Measurements from ENCODE around the gene TSPAN10. TPM values are rescaled to one million over a fixed set of nuclear protein-coding genes. Genes with fewer than 3 reads are reported as not detected.

The TSPAN10 gene
- total RNA-seq = 1 to 10 TPM in 2 of 5 donors, under 1 TPM in 3; 0.58 to 1.5 (median 0.66) TPM
- 0.48 TPM for total RNA-seq (2013)
- total RNA-seq = 0 to 2.3 (median 0.59) reads per million in 29 experiments

- ATAC-seq (replicated peaks in 1 of 4) (peak; percentile 92 to 96 (median 94)), DNase-seq (peak; percentile 50 to 91 (median 72))
- Mint-ChIP-seq H3K4me1 (peaks cover 12 to 31% (median 29%) of the 10 kb centered on the region in 3 donors), H3K27me3 (no peaks in the 10 kb centered on the region), H3K36me3 (peaks cover 3% of the 10 kb centered on the region), H3K27ac (peak within 1 kb of the TSS; percentile 88), H3K9me3 (no peaks in the 10 kb centered on the region), H3K4me3 (peak within 1 kb of the TSS; percentile 85 to 94 (median 94))
- Histone ChIP-seq H3K27me3 (replicated peaks in 1 of 2; ENCODE audit: control insufficient read depth in 2 of 2, extremely low read depth in 1 of 2, insufficient read depth in 2 of 2, low read length in 1 of 2) (no peaks in the 10 kb centered on the region), H3K4me1 (ENCODE audit: control insufficient read depth in 1 of 2, extremely low read depth in 1 of 2, insufficient read depth in 2 of 2, low read length in 2 of 2) (peaks cover 10 to 30% of the 10 kb centered on the region in 2 experiments), H3K9me3 (no peaks in the 10 kb centered on the region), H3K4me3 (ENCODE audit: control insufficient read depth in 1 of 2, extremely low read depth in 1 of 2, low read length in 1 of 2) (peak within 1 kb of the TSS; percentile 87 to 92), H3K27ac (ENCODE audit: low read length) (peak within 1 kb of the TSS; percentile 39), H3K36me3 (ENCODE audit: control insufficient read depth in 2 of 2, extremely low read depth in 1 of 2, insufficient read depth in 1 of 2, low read length in 1 of 2) (peaks cover 0 to 3% of the 10 kb centered on the region in 2 donors)
- ChIA-PET CTCF (no interaction called here), POLR2A (no interaction called here)
- WGBS (ENCODE audit: insufficient coverage) = 0% methylated on average over 48 of the region's 77 CpGs
Measured at GRCh38 chr17:81636505-81637288, at the start of gene TSPAN10, which contains the start of gene NPLOC4. TSS of gene TSPAN10 (plus strand) at chr17:81637196. CDS start at chr17:81642413, 5,217 bp downstream. TSS of gene NPLOC4 (minus strand) at chr17:81637112. CDS start at chr17:81636930, 182 bp downstream.

- no peaks in the 10 kb centered on the region for H3K4me1 ChIP-seq (ENCODE audit: control insufficient read depth in 1 of 2, extremely low read depth in 1 of 2, insufficient read depth in 2 of 2, low read length in 2 of 2)
- 100% methylated on average over 1 of the region's 5 CpGs for WGBS (ENCODE audit: insufficient coverage)
- H3K9me3 Mint-ChIP-seq = no peaks in the 10 kb centered on the region
- no peaks in the 10 kb centered on the region for H3K27me3 ChIP-seq (replicated peaks in 1 of 2; ENCODE audit: control insufficient read depth in 2 of 2, extremely low read depth in 1 of 2, insufficient read depth in 2 of 2, low read length in 1 of 2)
- no peak overlapping the region for H3K4me3 ChIP-seq (ENCODE audit: control insufficient read depth in 1 of 2, extremely low read depth in 1 of 2, low read length in 1 of 2)
- H3K27ac Mint-ChIP-seq = no peak overlapping the region
- no peaks in the 10 kb centered on the region for H3K4me1 Mint-ChIP-seq
- peaks cover 39% of the 10 kb centered on the region for H3K36me3 Mint-ChIP-seq
- H3K4me3 Mint-ChIP-seq = no peak overlapping the region
- ChIA-PET POLR2A (no interaction called here), CTCF (no interaction called here)
- peaks cover 21 to 76% of the 10 kb centered on the region in 2 donors for H3K36me3 ChIP-seq (ENCODE audit: control insufficient read depth in 2 of 2, extremely low read depth in 1 of 2, insufficient read depth in 1 of 2, low read length in 1 of 2)
- DNase-seq (no peak), ATAC-seq (replicated peaks in 1 of 4) (no peak)
- no peak overlapping the region for H3K27ac ChIP-seq (ENCODE audit: low read length)
- no peaks in the 10 kb centered on the region for H3K27me3 Mint-ChIP-seq
- no peaks in the 10 kb centered on the region for H3K9me3 ChIP-seq
Measured at GRCh38 chr17:81589612-81590011, 47.4 kb upstream of the TSPAN10 start.

- Histone ChIP-seq H3K4me3 (ENCODE audit: control insufficient read depth in 1 of 2, extremely low read depth in 1 of 2, low read length in 1 of 2) (no peak overlapping the region), H3K4me1 (ENCODE audit: control insufficient read depth in 1 of 2, extremely low read depth in 1 of 2, insufficient read depth in 2 of 2, low read length in 2 of 2) (no peaks in the 10 kb centered on the region), H3K9me3 (no peaks in the 10 kb centered on the region), H3K36me3 (ENCODE audit: control insufficient read depth in 2 of 2, extremely low read depth in 1 of 2, insufficient read depth in 1 of 2, low read length in 1 of 2) (peaks cover 21 to 80% of the 10 kb centered on the region in 2 donors), H3K27me3 (replicated peaks in 1 of 2; ENCODE audit: control insufficient read depth in 2 of 2, extremely low read depth in 1 of 2, insufficient read depth in 2 of 2, low read length in 1 of 2) (no peaks in the 10 kb centered on the region), H3K27ac (ENCODE audit: low read length) (no peak overlapping the region)
- peaks cover 39% of the 10 kb centered on the region for H3K36me3 Mint-ChIP-seq
- no peaks in the 10 kb centered on the region for H3K27me3 Mint-ChIP-seq
- CTCF ChIA-PET = no interaction called here
- POLR2A ChIA-PET = no interaction called here
- H3K27ac Mint-ChIP-seq = no peak overlapping the region
- 97% methylated on average over 4 of the region's 8 CpGs for WGBS (ENCODE audit: insufficient coverage)
- H3K9me3 Mint-ChIP-seq = no peaks in the 10 kb centered on the region
- no peak for DNase-seq
- H3K4me1 Mint-ChIP-seq = no peaks in the 10 kb centered on the region
- ATAC-seq (replicated peaks in 1 of 4) = no peak
- no peak overlapping the region for H3K4me3 Mint-ChIP-seq
Measured at GRCh38 chr17:81590121-81590520, 46.9 kb upstream of the TSPAN10 start.

DNA sequence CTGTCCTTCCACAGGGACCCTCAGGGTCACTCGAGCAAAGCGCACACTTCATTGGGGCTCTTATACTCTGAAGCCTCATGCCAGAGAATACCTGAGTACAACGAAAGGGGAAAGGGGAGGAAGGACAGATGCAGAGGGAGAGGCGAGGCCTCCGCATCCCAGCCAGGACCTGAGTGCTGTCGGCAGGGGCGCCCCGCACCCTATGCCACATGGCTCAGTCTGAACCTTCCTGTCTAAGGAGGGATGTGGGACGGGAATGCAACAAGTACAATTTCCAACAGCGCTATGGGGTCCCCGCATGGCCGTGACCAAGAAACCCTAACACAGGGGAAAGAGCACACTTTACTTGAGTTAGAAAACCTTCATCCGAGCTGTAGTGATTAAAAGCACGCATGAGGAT lies 45.0 kb upstream of the TSPAN10 start:
- ATAC-seq (replicated peaks in 1 of 4) = no peak
- Histone ChIP-seq H3K9me3 (no peaks in the 10 kb centered on the region), H3K36me3 (ENCODE audit: control insufficient read depth in 2 of 2, extremely low read depth in 1 of 2, insufficient read depth in 1 of 2, low read length in 1 of 2) (peaks cover 18 to 80% of the 10 kb centered on the region in 2 donors), H3K4me1 (ENCODE audit: control insufficient read depth in 1 of 2, extremely low read depth in 1 of 2, insufficient read depth in 2 of 2, low read length in 2 of 2) (no peaks in the 10 kb centered on the region), H3K4me3 (ENCODE audit: control insufficient read depth in 1 of 2, extremely low read depth in 1 of 2, low read length in 1 of 2) (no peak overlapping the region), H3K27me3 (replicated peaks in 1 of 2; ENCODE audit: control insufficient read depth in 2 of 2, extremely low read depth in 1 of 2, insufficient read depth in 2 of 2, low read length in 1 of 2) (no peaks in the 10 kb centered on the region), H3K27ac (ENCODE audit: low read length) (no peak overlapping the region)
- no peaks in the 10 kb centered on the region for H3K4me1 Mint-ChIP-seq
- ChIA-PET POLR2A (no interaction called here), CTCF (no interaction called here)
- H3K27me3 Mint-ChIP-seq = no peaks in the 10 kb centered on the region
- peaks cover 30% of the 10 kb centered on the region for H3K36me3 Mint-ChIP-seq
- H3K4me3 Mint-ChIP-seq = no peak overlapping the region
- no peak for DNase-seq
- no peak overlapping the region for H3K27ac Mint-ChIP-seq
- WGBS (ENCODE audit: insufficient coverage) = 98% methylated on average over 12 of the region's 14 CpGs
- H3K9me3 Mint-ChIP-seq = no peaks in the 10 kb centered on the region

- Histone ChIP-seq H3K27me3 (replicated peaks in 1 of 2; ENCODE audit: control insufficient read depth in 2 of 2, extremely low read depth in 1 of 2, insufficient read depth in 2 of 2, low read length in 1 of 2) (no peaks in the 10 kb centered on the region), H3K4me3 (ENCODE audit: control insufficient read depth in 1 of 2, extremely low read depth in 1 of 2, low read length in 1 of 2) (no peak overlapping the region), H3K4me1 (ENCODE audit: control insufficient read depth in 1 of 2, extremely low read depth in 1 of 2, insufficient read depth in 2 of 2, low read length in 2 of 2) (no peaks in the 10 kb centered on the region), H3K36me3 (ENCODE audit: control insufficient read depth in 2 of 2, extremely low read depth in 1 of 2, insufficient read depth in 1 of 2, low read length in 1 of 2) (peaks cover 18 to 79% of the 10 kb centered on the region in 2 donors), H3K27ac (ENCODE audit: low read length) (no peak overlapping the region), H3K9me3 (no peaks in the 10 kb centered on the region)
- Mint-ChIP-seq H3K4me1 (peaks cover 0 to 3% (median 0%) of the 10 kb centered on the region in 3 donors), H3K27me3 (no peaks in the 10 kb centered on the region), H3K9me3 (no peaks in the 10 kb centered on the region), H3K27ac (no peak overlapping the region), H3K4me3 (no peak overlapping the region), H3K36me3 (peaks cover 26% of the 10 kb centered on the region)
- DNase-seq (no peak), ATAC-seq (replicated peaks in 1 of 4) (no peak)
- ChIA-PET POLR2A (no interaction called here), CTCF (no interaction called here)
- 93% methylated on average over 10 of the region's 11 CpGs for WGBS (ENCODE audit: insufficient coverage)
Measured at GRCh38 chr17:81593105-81593871, 43.7 kb upstream of the TSPAN10 start.

GRCh38 chr17:81599719-81600486 lies 37.1 kb upstream of the TSPAN10 start:
- Histone ChIP-seq H3K36me3 (ENCODE audit: control insufficient read depth in 2 of 2, extremely low read depth in 1 of 2, insufficient read depth in 1 of 2, low read length in 1 of 2) (peaks cover 0 to 69% of the 10 kb centered on the region in 2 donors), H3K4me1 (ENCODE audit: control insufficient read depth in 1 of 2, extremely low read depth in 1 of 2, insufficient read depth in 2 of 2, low read length in 2 of 2) (no peaks in the 10 kb centered on the region)
- CTCF ChIA-PET = interaction anchor here in 1 of 2 donors (0.7 kb wide), 1 partner anchor 349 kb away, joined by 3 read pairs; no protein-coding TSS in a partner anchor

More at GRCh38 chr17:81599719-81600486, 37.1 kb upstream of the TSPAN10 start:
- Mint-ChIP-seq H3K27ac (no peak overlapping the region), H3K4me3 (no peak overlapping the region), H3K36me3 (peaks cover 25% of the 10 kb centered on the region), H3K9me3 (no peaks in the 10 kb centered on the region), H3K27me3 (no peaks in the 10 kb centered on the region), H3K4me1 (peaks cover 4 to 12% (median 7%) of the 10 kb centered on the region in 3 donors)
- no peak overlapping the region for H3K27ac ChIP-seq (ENCODE audit: low read length)
- no peak for ATAC-seq (replicated peaks in 1 of 4)
- DNase-seq = no peak
- POLR2A ChIA-PET = no interaction called here
- no peaks in the 10 kb centered on the region for H3K9me3 ChIP-seq
- no peaks in the 10 kb centered on the region for H3K27me3 ChIP-seq (replicated peaks in 1 of 2; ENCODE audit: control insufficient read depth in 2 of 2, extremely low read depth in 1 of 2, insufficient read depth in 2 of 2, low read length in 1 of 2)
- no peak overlapping the region for H3K4me3 ChIP-seq (ENCODE audit: control insufficient read depth in 1 of 2, extremely low read depth in 1 of 2, low read length in 1 of 2)
- 90% methylated on average over 10 of the region's 10 CpGs for WGBS (ENCODE audit: insufficient coverage)
